NCI-H2227 (cell line): ENCODE data around the gene UCKL1.
A peak's percentile ranks its signal among the peaks of the same experiment; 100 is the strongest.
"Not testable (repeated sequence)": the region's sequence is repeated elsewhere in the genome, so short reads cannot be mapped to it uniquely, and the experiment has no call there.

Source experiments
- DNase-seq: peaks from one replicate; lab custom pipeline; 2025; ENCODE audit not compliant: unreplicated experiment; lab: John Stamatoyannopoulos, UW

UCKL1 gene

GRCh38 chr20:63944078-63944941 lies 11.9 kb downstream of the UCKL1 start:
- no peak for DNase-seq

- DNase-seq: no peak
These were observed 12.5 kb downstream of the UCKL1 start for GRCh38 chr20:63943808-63944077.

GRCh38 chr20:63942969-63943807 lies 13.0 kb downstream of the UCKL1 start:
- no peak for DNase-seq

GRCh38 chr20:63942250-63942951 lies 13.8 kb downstream of the UCKL1 start:
- no peak for DNase-seq

GRCh38 chr20:63941282-63942081 lies 14.7 kb downstream of the UCKL1 start:
- DNase-seq: no peak

GRCh38 chr20:63940472-63941266 lies 15.5 kb downstream of the UCKL1 start:
- no peak for DNase-seq

GRCh38 chr20:63940071-63940471 lies 16.1 kb downstream of the UCKL1 start:
- no peak for DNase-seq

- DNase-seq: no peak
These were observed 16.9 kb downstream of the UCKL1 start for GRCh38 chr20:63939061-63939935.

GRCh38 chr20:63937596-63937995 lies 18.6 kb downstream of the UCKL1 start:
- DNase-seq: no peak

GRCh38 chr20:63935447-63935846 lies 20.8 kb downstream of the UCKL1 start:
- DNase-seq: no peak

GRCh38 chr20:63934271-63935068 lies 21.7 kb downstream of the UCKL1 start:
- DNase-seq: no peak

- DNase-seq: no peak
These were observed 22.6 kb downstream of the UCKL1 start for GRCh38 chr20:63933646-63934045.

- DNase-seq: no peak
These were observed 23.5 kb downstream of the UCKL1 start for GRCh38 chr20:63932606-63933160.

GRCh38 chr20:63931735-63932134 lies 24.5 kb downstream of the UCKL1 start:
- DNase-seq: no peak

GRCh38 chr20:63930971-63931553 lies 25.2 kb downstream of the UCKL1 start:
- DNase-seq: no peak

GRCh38 chr20:63929473-63929883 lies 26.7 kb downstream of the UCKL1 start:
- DNase-seq: not testable (repeated sequence)

- DNase-seq: no peak
These were observed 27.1 kb downstream of the UCKL1 start for GRCh38 chr20:63929071-63929470.

GRCh38 chr20:63926298-63926697 lies 29.9 kb downstream of the UCKL1 start:
- peak; percentile 35 for DNase-seq
